Lower leg skin (tissue), 4 donors: ENCODE measurements around the gene CCDC91. TPM values are rescaled to one million over a fixed set of nuclear protein-coding genes. Genes with fewer than 3 reads are reported as not detected.

ENCODE experiments used
- DNase-seq, 2 donors: peaks; one replicate each; pipeline ENCODE4 v3.0.0-alpha.2; 2019; ENCODE audit warnings: low spot score in 2 of 2
- H3K4me3 ChIP-seq: fragments of 200-600 bp; sonication (generic); 2 replicates; pipeline ENCODE4 v1.5.1; 2017; ENCODE audit warnings: mild to moderate bottlenecking, low read depth; ENCODE audit not compliant: poor library complexity, severe bottlenecking
- POLR2A ChIP-seq, 2 donors: fragments of 450-650 bp; IDR thresholded peaks; one replicate each; pipeline ENCODE4 v1.6.1; 2016 to 2017; ENCODE audit warnings: antibody characterized with exemption in 2 of 2, mild to moderate bottlenecking in 1 of 2, moderate library complexity in 1 of 2
- WGBS, 2 donors: methylation state at CpG; one replicate each; pipeline ENCODE4 v1.1.5; 2018; 5-methylcytosine and 5-hydroxymethylcytosine counted together
- intact Hi-C: fragments of 100-400 bp; cut with DNase I; formaldehyde crosslinking; loops from one replicate; pipeline ENCODE4 v1.15.0; 2023; ENCODE audit warnings: low total_unique reads
- total RNA-seq, 4 donors: library from RNA; depleted of rRNA; stranded (reverse); fragments of >200 nt; gene quantifications; one replicate each; pipeline ENCODE4 v1.1.0, GENCODE V29; 2016
- TF ChIP-seq, protein P1 (sequence below), 3 donors: fragments of 450-650 bp; IDR thresholded peaks; one replicate each; pipeline ENCODE4 v1.5.1; 2016; ENCODE audit warnings: antibody characterized with exemption in 3 of 3, mild to moderate bottlenecking in 3 of 3, moderate library complexity in 2 of 3

CCDC91 gene
- total RNA-seq, 4 donors from 2014 or later: 13.8 to 31.0 (median 23.3) TPM

DNA sequence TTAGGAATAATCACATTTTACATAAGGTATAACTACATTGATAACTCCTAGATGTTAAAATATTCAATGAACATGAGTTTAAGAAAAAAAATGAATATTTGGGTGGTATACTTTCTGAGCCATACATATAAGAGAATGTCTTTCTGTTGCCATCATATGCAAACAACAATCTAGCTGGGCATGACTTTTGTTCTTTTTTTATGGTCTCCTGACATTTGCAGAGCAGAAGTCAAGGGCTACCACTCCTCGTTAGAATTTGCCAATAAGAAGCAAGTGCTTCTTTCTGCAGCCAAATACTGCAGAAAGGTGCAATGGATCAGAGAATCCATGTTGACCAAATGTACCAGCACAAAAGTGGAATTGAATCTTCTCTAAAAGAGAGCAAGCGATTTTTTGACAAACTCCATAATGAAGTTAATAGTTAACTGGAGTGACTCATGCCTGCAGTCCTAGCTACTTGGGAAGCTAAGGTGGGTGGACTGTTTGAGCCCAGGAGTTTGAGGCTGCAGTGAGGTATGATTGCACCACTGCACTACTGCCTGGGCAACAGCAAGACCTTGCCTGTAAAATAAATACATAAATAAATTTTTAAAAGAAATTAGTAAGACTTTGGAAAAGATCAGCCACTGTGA is 25.5 kb upstream of the CCDC91 start:
- DNase-seq: no peak
- H3K4me3 ChIP-seq: no peak overlapping the region
- intact Hi-C loops: no loop called here
- WGBS, 2 donors: 89% methylated on average over 2 of the region's 2 CpGs
- TF ChIP-seq, protein P1, sequence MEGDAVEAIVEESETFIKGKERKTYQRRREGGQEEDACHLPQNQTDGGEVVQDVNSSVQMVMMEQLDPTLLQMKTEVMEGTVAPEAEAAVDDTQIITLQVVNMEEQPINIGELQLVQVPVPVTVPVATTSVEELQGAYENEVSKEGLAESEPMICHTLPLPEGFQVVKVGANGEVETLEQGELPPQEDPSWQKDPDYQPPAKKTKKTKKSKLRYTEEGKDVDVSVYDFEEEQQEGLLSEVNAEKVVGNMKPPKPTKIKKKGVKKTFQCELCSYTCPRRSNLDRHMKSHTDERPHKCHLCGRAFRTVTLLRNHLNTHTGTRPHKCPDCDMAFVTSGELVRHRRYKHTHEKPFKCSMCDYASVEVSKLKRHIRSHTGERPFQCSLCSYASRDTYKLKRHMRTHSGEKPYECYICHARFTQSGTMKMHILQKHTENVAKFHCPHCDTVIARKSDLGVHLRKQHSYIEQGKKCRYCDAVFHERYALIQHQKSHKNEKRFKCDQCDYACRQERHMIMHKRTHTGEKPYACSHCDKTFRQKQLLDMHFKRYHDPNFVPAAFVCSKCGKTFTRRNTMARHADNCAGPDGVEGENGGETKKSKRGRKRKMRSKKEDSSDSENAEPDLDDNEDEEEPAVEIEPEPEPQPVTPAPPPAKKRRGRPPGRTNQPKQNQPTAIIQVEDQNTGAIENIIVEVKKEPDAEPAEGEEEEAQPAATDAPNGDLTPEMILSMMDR (IDR thresholded peaks at IDR 0.05): no peak
- TF ChIP-seq POLR2A (IDR thresholded peaks at IDR 0.05): no peak

DNA sequence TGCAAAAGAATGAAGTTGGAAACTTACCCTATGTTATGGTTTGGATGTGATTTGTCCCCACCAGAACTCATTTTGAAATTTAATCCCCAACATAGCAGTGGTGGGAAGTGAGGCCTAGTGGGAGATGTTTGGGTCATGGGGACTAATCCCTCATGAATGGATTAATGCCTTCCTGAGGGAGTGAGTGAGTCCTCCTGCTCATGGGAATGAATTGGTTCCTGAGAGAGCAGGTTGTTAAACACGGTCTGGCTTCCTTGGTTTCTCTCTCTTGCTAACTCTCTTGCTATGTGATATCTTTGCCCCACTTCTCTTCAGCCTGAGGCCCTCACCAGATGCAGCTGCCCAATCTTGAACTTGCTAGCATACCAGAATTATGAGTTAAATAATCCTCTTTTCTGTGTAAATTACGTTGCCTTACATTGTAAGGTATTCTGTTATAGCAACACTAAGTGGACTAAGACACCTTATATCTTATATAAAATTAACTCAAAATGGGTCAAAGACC is 22.2 kb upstream of the CCDC91 start:
- WGBS, 2 donors: 93 to 94% methylated on average over 2 of the region's 2 CpGs
- no peak for DNase-seq
- TF ChIP-seq POLR2A (IDR thresholded peaks at IDR 0.05): no peak
- TF ChIP-seq, protein P1 (IDR thresholded peaks at IDR 0.05): no peak
- intact Hi-C loops: no loop called here
- no peak overlapping the region for H3K4me3 ChIP-seq

DNA sequence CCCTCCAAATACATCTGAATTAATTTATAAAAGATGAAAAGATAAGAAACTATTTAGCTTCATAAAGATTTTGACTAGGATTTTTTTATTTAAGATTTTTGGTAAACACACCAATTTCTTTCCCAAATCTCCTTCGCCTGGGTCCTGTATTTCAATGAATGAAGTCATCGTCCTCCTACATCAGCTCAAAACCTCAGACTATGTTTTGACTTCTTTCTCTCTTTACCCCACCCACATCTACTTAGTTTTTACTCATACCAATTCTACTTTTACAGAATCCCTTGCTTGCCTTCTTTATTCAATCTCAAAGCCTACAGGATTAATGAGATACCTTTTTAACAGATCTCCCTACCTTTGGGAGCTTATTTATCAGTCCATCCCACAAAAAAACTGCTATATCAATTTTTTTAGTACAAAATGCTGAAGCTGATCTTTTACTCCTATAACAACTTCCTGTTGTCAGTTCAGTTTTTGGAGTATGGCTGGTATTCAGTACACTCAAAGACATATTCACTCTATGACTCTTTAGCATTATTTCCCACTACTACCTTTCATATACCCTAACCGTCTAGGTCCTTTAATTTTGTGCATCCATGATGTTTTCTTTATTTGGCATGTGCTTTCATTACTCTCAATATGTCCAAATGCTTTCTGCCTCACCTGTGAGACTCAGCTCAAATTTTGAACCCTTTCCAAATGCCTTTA is 18.7 kb upstream of the CCDC91 start:
- H3K4me3 ChIP-seq: no peak overlapping the region
- DNase-seq: no peak
- TF ChIP-seq, protein P1 (IDR thresholded peaks at IDR 0.05): no peak
- TF ChIP-seq POLR2A (IDR thresholded peaks at IDR 0.05): no peak
- intact Hi-C loops: no loop called here
- 90 to 91% methylated on average over 3 of the region's 3 CpGs for WGBS, 2 donors

DNA sequence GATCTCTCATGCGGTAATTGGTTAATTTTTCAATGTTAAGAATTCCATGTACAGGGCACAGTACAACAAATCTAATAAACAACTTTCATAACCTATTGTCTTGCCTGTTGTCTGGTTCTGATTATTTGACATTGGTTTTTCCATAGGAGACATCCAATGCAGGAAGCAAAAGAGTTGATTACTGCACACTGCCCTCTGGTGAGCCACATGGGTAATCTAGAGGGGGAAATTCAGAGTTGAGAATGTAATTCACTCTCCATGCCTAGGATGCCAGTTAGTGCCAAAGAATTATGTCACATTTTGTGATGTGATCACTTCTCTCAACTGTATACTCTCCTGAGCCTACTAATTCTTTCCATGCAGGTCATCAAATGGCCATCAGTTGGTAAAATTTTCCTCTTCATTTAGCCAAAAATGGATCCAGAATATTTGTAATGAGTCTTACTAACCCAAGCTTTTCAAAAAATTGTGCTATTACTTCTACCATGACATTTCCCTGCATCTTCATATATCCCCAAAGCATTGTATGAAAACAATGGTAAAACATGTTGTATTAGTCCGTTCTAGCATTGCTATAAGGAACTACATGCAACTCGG is 17.7 kb upstream of the CCDC91 start:
- no peak for DNase-seq
- 90 to 91% methylated on average over 3 of the region's 3 CpGs for WGBS, 2 donors
- H3K4me3 ChIP-seq: no peak overlapping the region
- no peak for TF ChIP-seq POLR2A (IDR thresholded peaks at IDR 0.05)
- TF ChIP-seq, protein P1 (IDR thresholded peaks at IDR 0.05): no peak
- intact Hi-C loops: no loop called here

DNA sequence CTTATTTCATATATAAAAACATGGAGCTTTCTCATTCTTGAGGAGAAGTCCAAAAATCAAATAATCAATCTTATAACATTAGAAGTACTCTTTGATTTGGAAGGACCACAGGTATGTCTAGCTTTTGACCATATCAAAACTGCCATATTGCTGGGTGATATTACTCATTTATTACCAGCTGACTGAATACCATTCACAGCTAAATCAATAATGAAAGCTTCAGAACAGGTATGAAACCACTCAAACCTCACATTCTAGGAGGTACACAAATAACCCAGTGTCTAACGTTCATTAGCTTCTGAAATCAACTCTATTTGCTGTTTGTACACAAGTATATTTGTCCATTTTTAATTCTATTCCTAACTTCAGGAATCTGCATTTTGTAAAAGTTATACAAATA is 16.8 kb upstream of the CCDC91 start:
- no peak overlapping the region for H3K4me3 ChIP-seq
- TF ChIP-seq POLR2A (IDR thresholded peaks at IDR 0.05): no peak
- TF ChIP-seq, protein P1 (IDR thresholded peaks at IDR 0.05): no peak
- DNase-seq: no peak
- intact Hi-C loops: no loop called here
- 88 to 91% methylated on average over 1 of the region's 1 CpG for whole genome bisulfite sequencing, 2 donors
